M059J (cell line): ENCODE data around the gene SOHLH1. TPM values are rescaled to one million over a fixed set of nuclear protein-coding genes. Genes with fewer than 3 reads are reported as not detected.

Experiments used
- DNase-seq: peaks from one replicate; pipeline ENCODE4 v3.0.0-alpha.2; 2012; ENCODE audit warnings: low read depth
- total RNA-seq: library from RNA; depleted of rRNA; stranded (reverse); fragments of >200 nt; shearing (Covaris generic); gene quantifications from 2 replicates; pipeline ENCODE4 v1.2.3, GENCODE V29; 2014; rRNA removed

SOHLH1 gene
- not detected in 2 replicates for total RNA-seq

DNA sequence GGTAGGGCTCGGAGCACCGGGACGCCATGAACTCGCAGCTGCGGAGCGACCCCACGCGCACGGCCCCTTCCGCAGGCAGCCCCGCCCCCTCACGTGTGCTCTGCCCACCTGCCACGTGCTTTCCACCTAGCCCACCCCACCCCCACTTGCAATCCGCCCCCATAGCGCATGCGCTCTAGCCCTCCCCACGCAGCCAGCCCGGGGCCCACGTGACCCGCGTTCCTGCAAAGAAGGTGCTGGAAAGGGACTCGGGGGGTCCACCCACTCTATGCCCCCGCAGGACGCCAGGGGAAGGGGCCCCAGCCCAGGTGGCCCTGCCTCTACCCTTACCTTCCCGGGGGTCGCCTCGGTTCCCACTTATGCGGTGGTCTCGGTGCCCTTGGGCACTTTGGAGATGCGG, at the start of gene SOHLH1:
TSS of gene SOHLH1 (minus strand) at position 42 of the 400 bp plus-strand sequence. CDS start at position 28, 14 bp downstream.
- no peak for DNase-seq

GRCh38 chr9:135748676-135749075, 49.4 kb upstream of the SOHLH1 start:
- no peak for DNase-seq

GRCh38 chr9:135747311-135747710, 48.0 kb upstream of the SOHLH1 start:
- no peak for DNase-seq

DNA sequence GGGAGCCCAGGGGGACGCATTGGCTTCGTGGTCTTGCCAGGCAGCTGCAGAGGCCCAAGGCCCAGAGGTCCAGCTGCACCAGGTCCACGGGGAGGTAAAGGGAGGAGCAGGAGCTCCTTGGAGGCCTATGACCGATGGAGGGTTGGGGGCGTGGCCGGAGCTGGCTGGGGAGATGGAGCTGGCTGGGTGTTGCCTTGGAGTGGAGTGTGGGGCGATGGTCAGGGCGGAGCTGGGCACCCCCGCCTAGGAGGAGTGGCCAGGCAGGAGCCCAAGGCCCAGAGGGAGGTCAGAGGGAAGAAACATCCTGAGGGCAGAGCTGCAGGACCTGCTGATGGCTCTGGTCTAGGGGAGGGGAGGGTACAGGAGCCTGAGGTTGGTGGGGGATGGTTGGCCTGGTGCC, 47.3 kb upstream of the SOHLH1 start:
- no peak for DNase-seq

- DNase-seq: no peak
Measured at GRCh38 chr9:135745686-135746324, 46.5 kb upstream of the SOHLH1 start.

GRCh38 chr9:135745189-135745588, 45.9 kb upstream of the SOHLH1 start:
- DNase-seq: no peak

- no peak for DNase-seq
Measured at GRCh38 chr9:135744333-135745070, 45.2 kb upstream of the SOHLH1 start.

GRCh38 chr9:135743546-135744332, 44.5 kb upstream of the SOHLH1 start:
- no peak for DNase-seq

DNA sequence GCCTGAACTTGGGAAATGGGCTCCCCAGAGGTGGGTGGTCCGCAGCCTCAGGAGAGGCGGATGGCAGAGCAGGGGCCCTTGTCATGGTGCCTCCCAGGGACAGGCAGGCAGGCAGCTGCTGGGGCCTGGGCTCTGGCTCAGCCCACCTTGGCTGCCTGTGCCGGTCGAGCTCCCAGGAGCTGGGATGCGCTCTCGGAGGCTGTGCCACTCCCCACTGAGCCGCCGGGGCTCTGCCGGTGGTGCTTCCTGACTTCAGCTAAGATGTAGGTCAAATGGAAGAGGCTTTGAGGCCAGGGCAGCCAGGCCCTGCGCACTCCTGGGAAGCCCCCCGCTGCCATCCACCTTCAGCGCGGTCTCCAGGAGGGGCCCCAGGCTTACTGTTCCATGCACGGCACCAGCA, 43.7 kb upstream of the SOHLH1 start:
- DNase-seq: no peak

GRCh38 chr9:135741276-135742219, 42.3 kb upstream of the SOHLH1 start:
- no peak for DNase-seq

GRCh38 chr9:135739271-135740220, 40.3 kb upstream of the SOHLH1 start:
- DNase-seq: no peak

DNA sequence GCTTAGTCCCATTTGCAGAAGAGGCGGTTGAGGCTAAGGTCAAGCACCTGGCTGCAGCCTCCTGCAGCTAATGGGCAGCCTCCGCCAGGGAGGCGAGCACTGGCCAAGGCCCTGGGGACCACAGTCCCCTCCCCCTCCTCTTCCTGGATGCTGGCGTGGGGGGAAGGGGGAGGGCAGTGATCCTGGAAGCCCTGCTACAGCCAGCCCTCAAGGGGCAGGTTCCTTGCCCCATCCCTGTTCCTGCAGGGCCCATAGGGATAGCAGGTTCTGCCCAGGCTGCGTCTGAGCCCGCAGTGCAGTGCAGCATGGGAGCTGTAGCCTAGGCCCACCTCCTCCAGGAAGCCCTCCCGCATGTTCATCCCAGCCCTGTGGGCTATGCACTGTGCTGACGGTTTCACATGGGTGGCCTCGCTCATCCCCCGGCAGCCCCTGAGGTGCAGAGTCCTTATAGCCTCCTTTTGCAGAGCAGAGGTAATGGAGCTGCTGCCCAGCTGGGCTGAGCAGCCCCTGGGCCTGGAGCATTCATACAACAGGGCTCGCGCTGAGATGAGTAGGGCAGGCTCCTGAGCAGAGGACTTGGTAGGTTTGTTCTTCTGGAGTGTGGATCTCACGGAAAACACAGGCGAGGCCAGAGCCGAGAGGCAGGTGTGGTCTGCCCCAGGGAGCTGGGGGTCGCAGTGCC, 38.7 kb upstream of the SOHLH1 start:
- DNase-seq: no peak

GRCh38 chr9:135736979-135737839, 37.9 kb upstream of the SOHLH1 start:
- DNase-seq: no peak

DNA sequence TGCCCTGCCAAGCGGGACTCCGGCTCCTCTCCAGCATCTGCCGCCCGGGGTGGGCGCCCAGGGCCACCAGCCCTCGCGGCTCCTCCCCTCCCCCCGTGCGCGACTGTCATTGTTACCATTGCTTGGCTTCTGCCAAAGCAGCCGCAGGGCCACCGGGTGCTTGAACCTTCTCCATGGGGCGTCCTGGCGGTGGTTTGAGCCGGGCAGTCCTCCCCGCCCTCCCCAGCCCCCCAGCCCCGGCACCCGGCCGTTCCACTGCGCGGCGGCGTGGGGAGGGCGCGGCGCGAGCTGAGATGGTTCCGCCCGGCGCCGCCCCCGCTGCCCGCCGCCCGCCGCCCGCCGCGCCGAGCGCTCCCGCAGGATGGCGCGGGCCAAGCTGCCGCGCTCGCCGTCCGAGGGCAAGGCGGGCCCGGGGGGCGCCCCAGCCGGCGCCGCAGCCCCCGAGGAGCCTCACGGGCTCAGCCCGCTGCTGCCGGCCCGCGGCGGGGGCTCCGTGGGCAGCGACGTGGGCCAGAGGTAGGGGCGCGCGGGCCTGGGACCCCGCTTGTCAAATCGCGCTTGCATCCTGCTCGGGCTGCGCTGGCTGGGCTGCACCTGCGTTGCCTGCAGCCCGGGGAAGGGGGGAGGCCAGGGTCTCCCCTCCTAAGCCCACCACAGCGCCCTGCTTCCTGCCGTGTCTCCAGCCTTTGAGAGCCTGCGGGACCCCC, 37.1 kb upstream of the SOHLH1 start:
- DNase-seq: no peak

DNA sequence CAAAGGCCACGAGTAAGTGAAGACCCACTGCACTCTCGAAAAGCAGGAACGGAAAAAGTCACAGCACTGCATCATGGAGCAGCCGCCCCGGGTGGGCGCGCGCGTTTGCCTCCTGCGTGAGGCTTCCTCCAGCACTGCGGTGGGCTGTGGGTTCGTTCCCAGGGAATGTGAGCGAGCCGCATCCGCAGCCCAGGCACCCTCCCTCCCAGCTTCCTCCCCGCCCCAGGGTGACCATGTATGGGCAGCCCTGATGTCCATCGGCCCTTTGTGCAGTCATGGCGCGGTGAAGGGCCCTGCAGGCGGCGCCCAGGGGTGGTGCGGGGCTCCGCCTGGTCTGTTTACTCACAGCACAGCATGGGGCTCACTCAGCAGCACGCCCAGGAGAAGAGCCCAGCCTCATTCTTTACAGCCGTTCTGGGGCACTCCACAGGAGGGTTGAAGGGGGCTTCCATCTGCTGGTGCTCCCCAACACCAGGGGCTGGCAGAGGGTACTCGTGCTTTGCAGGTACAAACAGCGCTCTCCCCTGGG, 35.4 kb upstream of the SOHLH1 start:
- DNase-seq: no peak

- DNase-seq: no peak
Measured at GRCh38 chr9:135732569-135733257, 33.4 kb upstream of the SOHLH1 start.

DNA sequence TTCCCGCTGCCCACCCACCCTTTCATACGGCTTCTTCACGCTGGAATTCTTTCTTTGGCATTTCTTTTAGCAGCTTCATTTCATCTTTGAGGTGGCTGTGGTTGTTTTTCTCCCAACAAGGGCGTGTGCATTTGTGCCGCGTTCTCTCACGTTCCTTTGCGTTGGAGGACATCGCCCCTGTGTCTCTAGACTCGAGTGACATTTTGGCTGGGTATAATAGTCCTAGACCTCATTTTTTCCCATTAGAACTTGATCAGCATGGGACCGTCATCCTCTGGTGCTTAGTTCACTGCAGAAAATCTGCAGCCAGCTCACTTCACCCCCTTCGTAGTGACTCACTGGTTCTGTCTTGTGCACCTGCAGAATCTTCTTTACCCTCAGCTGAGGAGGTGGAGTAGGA, 32.2 kb upstream of the SOHLH1 start:
- DNase-seq: no peak
